Parathyroid adenoma (tissue), 2 donors: ENCODE measurements around the gene RIPOR2.

Source experiments
- H2AFZ ChIP-seq: fragments of 300-600 bp; sonication (generic); one replicate; pipeline ENCODE4 v1.7.0; 2017; ENCODE audit warnings: antibody characterized with exemption, mild to moderate bottlenecking
- H3K27ac ChIP-seq: fragments of 300-600 bp; sonication (generic); one replicate; pipeline ENCODE4 v1.7.0; 2017
- H3K27me3 ChIP-seq: fragments of 300-600 bp; sonication (generic); one replicate; pipeline ENCODE4 v1.7.0; 2017; ENCODE audit warnings: low read length; ENCODE audit not compliant: control insufficient read depth, insufficient read depth
- H3K36me3 ChIP-seq: fragments of 300-600 bp; sonication (generic); one replicate; pipeline ENCODE4 v1.7.0; 2017; ENCODE audit warnings: low read length; ENCODE audit not compliant: control insufficient read depth, insufficient read depth
- H3K4me1 ChIP-seq: fragments of 300-600 bp; sonication (generic); one replicate; pipeline ENCODE4 v1.7.0; 2017; ENCODE audit warnings: control low read depth
- H3K4me2 ChIP-seq: fragments of 300-600 bp; sonication (generic); one replicate; pipeline ENCODE4 v1.7.0; 2017; ENCODE audit warnings: low read length
- H3K4me3 ChIP-seq: fragments of 300-600 bp; sonication (generic); one replicate; pipeline ENCODE4 v1.7.0; 2017; ENCODE audit warnings: low read depth, low read length
- H3K79me2 ChIP-seq: fragments of 300-600 bp; sonication (generic); one replicate; pipeline ENCODE4 v1.7.0; 2017; ENCODE audit warnings: control low read depth
- H3K9ac ChIP-seq: fragments of 300-600 bp; sonication (generic); one replicate; pipeline ENCODE4 v1.7.0; 2017; ENCODE audit warnings: mild to moderate bottlenecking
- H3K9me3 ChIP-seq: fragments of 300-600 bp; sonication (generic); one replicate; pipeline ENCODE4 v1.7.0; 2017; ENCODE audit warnings: low read length; ENCODE audit not compliant: control insufficient read depth
- CTCF ChIP-seq: fragments of 300-600 bp; sonication (generic); IDR thresholded peaks from one replicate; pipeline ENCODE4 v1.7.0; 2017; ENCODE audit warnings: antibody characterized with exemption, mild to moderate bottlenecking
- donor health status: primary hyperparathyroidism.

RIPOR2 gene

GRCh38 chr6:24836109-24836508 is 99.7 kb downstream of the RIPOR2 start:
- H3K9me3 ChIP-seq: no peaks in the 10 kb centered on the region
- no peaks in the 10 kb centered on the region for H3K4me1 ChIP-seq
- H3K27ac ChIP-seq: no peak overlapping the region
- H3K9ac ChIP-seq: no peak overlapping the region
- H3K27me3 ChIP-seq: no peaks in the 10 kb centered on the region
- no peaks in the 10 kb centered on the region for H3K36me3 ChIP-seq
- TF ChIP-seq CTCF: no peak
- no peaks in the 10 kb centered on the region for H3K79me2 ChIP-seq
- H3K4me2 ChIP-seq: no peak overlapping the region
- no peak overlapping the region for H3K4me3 ChIP-seq
- no peak overlapping the region for H2AFZ ChIP-seq

GRCh38 chr6:24833711-24834386 is 101.9 kb downstream of the RIPOR2 start:
- Histone ChIP-seq H2AFZ (no peak overlapping the region), H3K4me3 (no peak overlapping the region), H3K9me3 (no peaks in the 10 kb centered on the region), H3K27me3 (no peaks in the 10 kb centered on the region), H3K36me3 (no peaks in the 10 kb centered on the region), H3K27ac (no peak overlapping the region), H3K4me2 (no peak overlapping the region), H3K4me1 (no peaks in the 10 kb centered on the region), H3K79me2 (no peaks in the 10 kb centered on the region), H3K9ac (no peak overlapping the region)
- no peak for TF ChIP-seq CTCF

- Histone ChIP-seq H3K9ac (no peak overlapping the region), H3K4me2 (no peak overlapping the region), H3K4me3 (no peak overlapping the region), H3K4me1 (no peaks in the 10 kb centered on the region), H3K36me3 (no peaks in the 10 kb centered on the region), H3K27ac (no peak overlapping the region), H3K79me2 (no peaks in the 10 kb centered on the region), H3K9me3 (no peaks in the 10 kb centered on the region), H3K27me3 (no peaks in the 10 kb centered on the region), H2AFZ (no peak overlapping the region)
- no peak for TF ChIP-seq CTCF
These were observed 103.0 kb downstream of the RIPOR2 start for GRCh38 chr6:24832794-24833193.

GRCh38 chr6:24831771-24832716 is 103.7 kb downstream of the RIPOR2 start:
- Histone ChIP-seq H3K4me3 (no peak overlapping the region), H2AFZ (peak overlapping the region; percentile 14), H3K4me2 (no peak overlapping the region), H3K27ac (no peak overlapping the region), H3K27me3 (no peaks in the 10 kb centered on the region), H3K9me3 (no peaks in the 10 kb centered on the region), H3K9ac (no peak overlapping the region), H3K36me3 (no peaks in the 10 kb centered on the region), H3K79me2 (no peaks in the 10 kb centered on the region), H3K4me1 (no peaks in the 10 kb centered on the region)
- TF ChIP-seq CTCF: no peak
